Measurements from ENCODE around the gene SPANXN5. TPM values are rescaled to one million over a fixed set of nuclear protein-coding genes. Genes with fewer than 3 reads are reported as not detected.
"Not testable (repeated sequence)": the region's sequence is repeated elsewhere in the genome, so short reads cannot be mapped to it uniquely, and the experiment has no call there.

The SPANXN5 gene, protein sequence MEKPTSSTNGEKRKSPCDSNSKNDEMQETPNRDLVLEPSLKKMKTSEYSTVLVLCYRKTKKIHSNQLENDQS
- total RNA-seq (not detected), polyA plus RNA-seq (not detected)

DNA sequence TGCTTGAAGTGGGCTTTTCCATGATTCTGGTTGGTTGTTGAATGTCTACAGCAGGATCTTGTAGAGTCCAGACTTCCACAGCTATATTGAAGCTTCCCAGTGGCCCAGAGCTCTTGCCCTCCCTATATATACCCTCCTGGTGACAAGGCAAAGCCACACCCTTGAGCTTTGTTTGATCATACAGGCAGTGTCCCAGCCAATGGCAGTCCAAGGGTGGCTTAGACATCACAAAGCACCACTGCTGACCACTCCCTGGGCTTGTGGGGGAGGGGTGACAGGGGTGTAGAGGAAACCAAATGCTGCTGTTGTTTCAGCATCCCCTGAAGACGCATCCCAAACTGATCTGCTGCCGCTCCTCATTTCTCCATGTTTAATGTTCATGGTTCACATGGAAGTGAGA, at the start of gene SPANXN5:
Gene SPANXN5, minus strand, starts transcription at position 101 of the 400 bp plus-strand sequence. Its CDS starts 79 bp downstream, at position 22.
- intact Hi-C loops (cut with DNase I); FAIRE-seq: not testable (repeated sequence)
- 70 to 87% methylated on average over 2 of the region's 2 CpGs for WGBS, 2 donors

DNA sequence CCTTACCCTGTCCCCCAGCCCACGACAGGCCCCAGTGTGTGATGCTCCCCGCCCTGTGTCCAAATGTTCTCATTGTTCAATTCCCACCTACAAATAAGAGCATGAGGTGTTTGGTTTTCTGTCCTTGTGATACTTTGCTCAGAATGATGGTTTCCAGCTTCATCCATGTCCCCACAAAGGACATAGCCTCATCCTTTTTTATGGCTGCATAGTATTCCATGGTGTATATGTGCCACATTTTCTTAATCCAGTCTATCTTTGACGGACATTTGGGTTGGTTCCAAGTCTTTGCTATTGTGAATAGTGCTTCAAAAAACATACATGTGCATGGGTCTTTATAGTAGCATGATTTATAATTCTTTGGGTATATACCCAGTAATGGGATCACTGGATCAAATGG, 46.4 kb upstream of the SPANXN5 start:
- WGBS, 2 donors = 65 to 71% methylated on average over 3 of the region's 3 CpGs
- ATAC-seq; H3K27me3 ChIP-seq; H3K27ac ChIP-seq; H3K36me3 ChIP-seq; H3K4me3 ChIP-seq; FAIRE-seq; H3K4me1 ChIP-seq; DNase-seq; intact Hi-C loops (cut with DNase I); H3K9me3 ChIP-seq: not testable (repeated sequence)

More for the DNA sequence above, at the start of gene SPANXN5:
- H3K27me3 ChIP-seq = peaks cover 0 to 10% (median 0%) of the 10 kb centered on the region in 4 donors
- H3K36me3 ChIP-seq, H3K9me3 ChIP-seq, H3K27ac ChIP-seq, DNase-seq, ATAC-seq, H3K4me3 ChIP-seq, H3K4me1 ChIP-seq: not testable (repeated sequence)

DNA sequence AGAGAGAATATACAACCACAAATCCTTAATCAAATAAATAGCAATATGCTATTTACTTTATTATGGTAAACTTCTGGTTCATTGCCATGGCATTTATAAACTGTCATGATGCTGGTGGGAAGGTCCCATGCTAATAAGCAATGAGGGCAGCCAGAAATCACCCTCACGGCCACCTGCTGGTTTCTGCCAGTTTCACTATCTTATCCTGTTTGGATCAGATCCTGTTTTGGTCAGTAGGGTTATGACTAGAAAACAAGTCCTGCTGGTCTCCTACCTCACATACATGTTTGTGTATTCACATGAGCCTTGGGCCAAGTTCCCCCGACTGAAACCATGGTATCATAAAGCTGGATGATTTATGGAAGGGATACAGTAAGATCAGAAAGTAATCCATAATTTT, 41.9 kb upstream of the SPANXN5 start:
- 14 to 35% methylated on average over 2 of the region's 2 CpGs for WGBS, 2 donors
- DNase-seq (no peak), FAIRE-seq (no peak), ATAC-seq (no peak)
- H3K4me1 ChIP-seq = no peaks in the 10 kb centered on the region
- no peak overlapping the region for H3K4me3 ChIP-seq
- intact Hi-C loops (cut with DNase I) = no loop called here
- no peaks in the 10 kb centered on the region for H3K36me3 ChIP-seq
- H3K9me3 ChIP-seq = no peaks in the 10 kb centered on the region
- H3K27ac ChIP-seq = no peak overlapping the region
- TF ChIP-seq, protein P1, sequence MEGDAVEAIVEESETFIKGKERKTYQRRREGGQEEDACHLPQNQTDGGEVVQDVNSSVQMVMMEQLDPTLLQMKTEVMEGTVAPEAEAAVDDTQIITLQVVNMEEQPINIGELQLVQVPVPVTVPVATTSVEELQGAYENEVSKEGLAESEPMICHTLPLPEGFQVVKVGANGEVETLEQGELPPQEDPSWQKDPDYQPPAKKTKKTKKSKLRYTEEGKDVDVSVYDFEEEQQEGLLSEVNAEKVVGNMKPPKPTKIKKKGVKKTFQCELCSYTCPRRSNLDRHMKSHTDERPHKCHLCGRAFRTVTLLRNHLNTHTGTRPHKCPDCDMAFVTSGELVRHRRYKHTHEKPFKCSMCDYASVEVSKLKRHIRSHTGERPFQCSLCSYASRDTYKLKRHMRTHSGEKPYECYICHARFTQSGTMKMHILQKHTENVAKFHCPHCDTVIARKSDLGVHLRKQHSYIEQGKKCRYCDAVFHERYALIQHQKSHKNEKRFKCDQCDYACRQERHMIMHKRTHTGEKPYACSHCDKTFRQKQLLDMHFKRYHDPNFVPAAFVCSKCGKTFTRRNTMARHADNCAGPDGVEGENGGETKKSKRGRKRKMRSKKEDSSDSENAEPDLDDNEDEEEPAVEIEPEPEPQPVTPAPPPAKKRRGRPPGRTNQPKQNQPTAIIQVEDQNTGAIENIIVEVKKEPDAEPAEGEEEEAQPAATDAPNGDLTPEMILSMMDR (IDR thresholded peaks at IDR 0.05) = no peak
- no peaks in the 10 kb centered on the region for H3K27me3 ChIP-seq

DNA sequence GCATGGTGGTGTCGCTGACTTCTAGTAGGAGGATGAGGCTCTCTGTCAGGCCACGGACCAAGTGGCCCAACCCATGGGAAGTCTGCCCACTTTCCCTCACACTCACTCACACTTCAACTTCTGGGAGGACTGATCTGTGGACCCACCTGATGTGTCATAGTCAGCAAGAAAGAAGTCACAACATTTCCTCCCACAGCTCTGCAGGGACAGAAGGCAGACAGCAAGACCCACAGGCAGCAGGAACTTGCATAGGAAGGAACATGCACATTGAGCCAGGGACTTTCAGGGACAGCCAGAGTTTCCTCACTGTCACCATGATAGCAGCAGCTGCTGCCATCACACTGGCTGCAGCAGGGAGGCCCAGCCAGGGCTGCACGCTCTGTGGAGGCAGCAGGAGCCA, 33.3 kb upstream of the SPANXN5 start:
- FAIRE-seq (no peak), ATAC-seq (no peak), DNase-seq (no peak)
- intact Hi-C loops (cut with DNase I) = no loop called here
- Histone ChIP-seq H3K9me3 (no peaks in the 10 kb centered on the region), H3K36me3 (no peaks in the 10 kb centered on the region), H3K27me3 (peaks cover 0 to 8% (median 2%) of the 10 kb centered on the region in 4 donors), H3K4me1 (no peaks in the 10 kb centered on the region), H3K4me3 (no peak overlapping the region), H3K27ac (no peak overlapping the region)
- 43 to 49% methylated on average over 3 of the region's 3 CpGs for WGBS, 2 donors
- TF ChIP-seq, protein P1 (IDR thresholded peaks at IDR 0.05) = no peak

DNA sequence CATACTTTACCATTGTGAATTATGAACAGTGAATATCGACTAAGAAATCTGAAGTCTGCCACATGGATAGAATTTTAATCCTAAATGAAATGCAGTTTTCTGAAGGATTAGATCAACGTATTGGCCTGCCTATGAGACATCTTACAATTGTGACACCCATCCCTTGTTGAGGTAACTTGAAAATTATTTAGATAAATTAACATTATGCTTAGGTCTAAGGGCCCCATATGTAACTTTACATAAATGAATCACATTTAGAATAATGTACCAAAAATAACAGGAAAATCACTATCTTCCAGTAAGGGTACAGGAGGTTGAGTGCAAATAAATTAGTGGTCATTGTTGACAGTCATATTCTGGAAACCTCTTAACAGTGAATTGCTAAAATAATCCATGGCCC, 27.4 kb upstream of the SPANXN5 start:
- TF ChIP-seq, protein P1 (IDR thresholded peaks at IDR 0.05) = no peak

DNA sequence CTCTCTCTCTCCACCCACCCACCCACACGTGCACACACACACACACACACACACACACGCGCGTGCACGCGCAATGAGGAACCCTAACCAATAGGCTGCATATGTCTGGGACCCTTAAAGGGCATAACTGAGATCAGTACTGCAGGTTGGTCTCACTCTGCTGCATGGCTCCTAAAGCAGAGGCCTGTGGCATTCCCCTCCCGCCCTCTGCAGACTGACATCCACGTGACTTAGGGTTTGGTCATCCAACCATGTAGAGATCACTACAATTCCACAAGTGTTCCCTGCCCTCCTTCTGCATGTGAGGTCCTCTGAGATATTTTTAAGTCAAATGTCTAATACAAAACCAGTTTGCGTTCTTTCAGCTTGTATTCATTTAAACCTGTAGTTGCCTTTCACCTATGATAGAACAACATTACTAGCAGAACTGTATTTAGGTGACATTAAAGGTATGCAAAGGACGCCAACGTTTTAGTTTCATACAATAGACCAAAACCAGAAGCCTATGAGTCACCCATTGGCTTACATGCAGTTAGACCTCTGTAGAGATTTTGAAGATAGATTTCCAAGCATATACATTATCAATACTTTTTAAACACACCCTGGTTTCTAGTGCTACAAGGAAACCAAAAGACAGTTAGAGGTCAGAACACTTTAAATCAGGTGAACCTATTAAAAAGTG, 24.0 kb upstream of the SPANXN5 start:
- TF ChIP-seq, protein P1 (IDR thresholded peaks at IDR 0.05) = no peak
- Histone ChIP-seq H3K4me1 (no peaks in the 10 kb centered on the region), H3K4me3 (no peak overlapping the region), H3K27me3 (peaks cover 0 to 15% (median 1%) of the 10 kb centered on the region in 4 donors), H3K9me3 (no peaks in the 10 kb centered on the region), H3K27ac (no peak overlapping the region), H3K36me3 (no peaks in the 10 kb centered on the region)
- intact Hi-C loops (cut with DNase I) = no loop called here
- FAIRE-seq = no peak
- WGBS, 2 donors = 71 to 82% methylated on average over 11 of the region's 11 CpGs
- no peak for DNase-seq
- no peak for ATAC-seq

More for the DNA sequence above, 27.4 kb upstream of the SPANXN5 start:
- FAIRE-seq (no peak), DNase-seq (no peak), ATAC-seq (no peak)
- no peaks in the 10 kb centered on the region for H3K4me1 ChIP-seq
- WGBS, 2 donors = 49 to 54% methylated on average over 2 of the region's 2 CpGs
- no peaks in the 10 kb centered on the region for H3K9me3 ChIP-seq
- H3K36me3 ChIP-seq = no peaks in the 10 kb centered on the region
- intact Hi-C loops (cut with DNase I) = no loop called here
- no peak overlapping the region for H3K4me3 ChIP-seq
- H3K27ac ChIP-seq = no peak overlapping the region
- peaks cover 0 to 5% (median 3%) of the 10 kb centered on the region in 4 donors for H3K27me3 ChIP-seq

Measured in pancreas (tissue), 10 donors.